Loucy (cell line): Measurements from ENCODE around the gene LRRC10B.

Experiments
- H2AFZ ChIP-seq: fragments of 200-600 bp; sonication (generic); 2 replicates; pipeline ENCODE4 v1.6.0; 2016; ENCODE audit warnings: antibody characterized with exemption, mild to moderate bottlenecking, low read length, moderate library complexity
- H3F3A ChIP-seq: fragments of 200-600 bp; 2 replicates; pipeline ENCODE4 v1.6.0; 2016; ENCODE audit warnings: antibody characterized with exemption, low read depth, mild to moderate bottlenecking
- H3K27me3 ChIP-seq: fragments of 200-600 bp; sonication (generic); 2 replicates; pipeline ENCODE4 v1.6.1; 2014; ENCODE audit warnings: low read length, mild to moderate bottlenecking; ENCODE audit not compliant: insufficient read depth, poor library complexity, severe bottlenecking
- H3K36me3 ChIP-seq: fragments of 200-600 bp; sonication (generic); 2 replicates; pipeline ENCODE4 v1.6.1; 2016; ENCODE audit warnings: low read length; ENCODE audit not compliant: insufficient read depth
- H3K4me1 ChIP-seq: fragments of 200-600 bp; sonication (generic); 2 replicates; pipeline ENCODE4 v1.5.1; 2014; ENCODE audit warnings: low read length, mild to moderate bottlenecking; ENCODE audit not compliant: insufficient read depth, poor library complexity, severe bottlenecking
- H3K4me2 ChIP-seq: fragments of 200-600 bp; sonication (generic); 2 replicates; pipeline ENCODE4 v1.6.0; 2014; ENCODE audit warnings: antibody characterized with exemption, low read length, low read depth, mild to moderate bottlenecking; ENCODE audit not compliant: poor library complexity, severe bottlenecking
- H3K4me3 ChIP-seq: fragments of 200-600 bp; sonication (generic); 2 replicates; pipeline ENCODE4 v1.5.1; 2014; ENCODE audit warnings: low read length, mild to moderate bottlenecking, mixed read lengths; ENCODE audit not compliant: poor library complexity, severe bottlenecking
- H3K79me2 ChIP-seq: fragments of 200-600 bp; sonication (generic); 2 replicates; pipeline ENCODE4 v1.6.1; 2014; ENCODE audit warnings: low read length; ENCODE audit not compliant: insufficient read depth
- H3K9ac ChIP-seq: fragments of 200-600 bp; sonication (generic); 2 replicates; pipeline ENCODE4 v1.6.0; 2014; ENCODE audit warnings: mild to moderate bottlenecking, low read depth, low read length, moderate library complexity; ENCODE audit not compliant: poor library complexity, severe bottlenecking
- H3K9me2 ChIP-seq: fragments of 200-600 bp; sonication (generic); replicated peaks from 2 replicates; pipeline ENCODE4 v1.6.1; 2016; ENCODE audit warnings: low read depth, low read length, mixed read lengths
- H3K9me3 ChIP-seq: fragments of 200-600 bp; sonication (generic); 2 replicates; pipeline ENCODE4 v1.6.1; 2014; ENCODE audit warnings: mild to moderate bottlenecking, antibody characterized with exemption, low read length, low read depth; ENCODE audit not compliant: insufficient read depth
- H4K20me1 ChIP-seq: fragments of 200-600 bp; sonication (generic); 2 replicates; pipeline ENCODE4 v1.6.0; 2014; ENCODE audit warnings: antibody characterized with exemption, low read length, mild to moderate bottlenecking; ENCODE audit not compliant: insufficient read depth, poor library complexity, severe bottlenecking
- CTCF ChIP-seq: fragments of 200-600 bp; sonication (generic); conservative IDR thresholded peaks from 2 replicates; pipeline ENCODE4 v1.5.1; 2014; ENCODE audit warnings: mild to moderate bottlenecking, antibody characterized with exemption, low read length
- EZH2phosphoT487 ChIP-seq: fragments of 200-600 bp; IDR thresholded peaks from 2 replicates; pipeline ENCODE4 v1.6.1; 2018; ENCODE audit warnings: antibody characterized with exemption, mild to moderate bottlenecking, moderate library complexity, borderline replicate concordance

LRRC10B gene

GRCh38 chr11:61515686-61516085 is 7.1 kb downstream of the LRRC10B start:
- Histone ChIP-seq H3K9ac (no peak overlapping the region), H4K20me1 (no peaks in the 10 kb centered on the region), H3K9me3 (no peaks in the 10 kb centered on the region), H3K4me2 (no peak overlapping the region), H3F3A (no peaks in the 10 kb centered on the region), H3K36me3 (no peaks in the 10 kb centered on the region), H2AFZ (no peak overlapping the region), H3K9me2 (no peaks in the 10 kb centered on the region), H3K4me1 (no peaks in the 10 kb centered on the region), H3K27me3 (no peaks in the 10 kb centered on the region), H3K4me3 (no peak overlapping the region), H3K79me2 (no peaks in the 10 kb centered on the region)
- TF ChIP-seq EZH2phosphoT487 = no peak
- TF ChIP-seq CTCF = no peak

GRCh38 chr11:61516191-61516590 is 7.6 kb downstream of the LRRC10B start:
- no peak for TF ChIP-seq CTCF
- TF ChIP-seq EZH2phosphoT487 = no peak

GRCh38 chr11:61516675-61517572 is 8.4 kb downstream of the LRRC10B start:
- no peak overlapping the region for H3K4me2 ChIP-seq
- no peaks in the 10 kb centered on the region for H3K9me2 ChIP-seq
- H3K4me1 ChIP-seq = no peaks in the 10 kb centered on the region
- H3K9ac ChIP-seq = no peak overlapping the region
- H3K4me3 ChIP-seq = no peak overlapping the region
- no peaks in the 10 kb centered on the region for H3K9me3 ChIP-seq
- no peaks in the 10 kb centered on the region for H4K20me1 ChIP-seq
- H2AFZ ChIP-seq = peak overlapping the region; percentile 60; the same call in 1 of the 2 replicates
- H3K36me3 ChIP-seq = no peaks in the 10 kb centered on the region
- TF ChIP-seq EZH2phosphoT487 (no peak), CTCF (peak; percentile 99)
- no peaks in the 10 kb centered on the region for H3K79me2 ChIP-seq
- no peaks in the 10 kb centered on the region for H3K27me3 ChIP-seq
- no peaks in the 10 kb centered on the region for H3F3A ChIP-seq

More at GRCh38 chr11:61516191-61516590, 7.6 kb downstream of the LRRC10B start:
- Histone ChIP-seq H3K4me3 (no peak overlapping the region), H3K79me2 (no peaks in the 10 kb centered on the region), H3K27me3 (no peaks in the 10 kb centered on the region), H3K36me3 (no peaks in the 10 kb centered on the region), H3K9ac (no peak overlapping the region), H3K9me2 (no peaks in the 10 kb centered on the region), H4K20me1 (no peaks in the 10 kb centered on the region), H3K4me2 (no peak overlapping the region), H3F3A (no peaks in the 10 kb centered on the region), H3K9me3 (no peaks in the 10 kb centered on the region), H2AFZ (peak overlapping the region; percentile 60; the same call in 1 of the 2 replicates), H3K4me1 (no peaks in the 10 kb centered on the region)
